ENCODE measurements around the gene KRT82. TPM values are rescaled to one million over a fixed set of nuclear protein-coding genes. Genes with fewer than 3 reads are reported as not detected.

The KRT82 gene
- polyA plus RNA-seq, 4 donors, result not detected

DNA sequence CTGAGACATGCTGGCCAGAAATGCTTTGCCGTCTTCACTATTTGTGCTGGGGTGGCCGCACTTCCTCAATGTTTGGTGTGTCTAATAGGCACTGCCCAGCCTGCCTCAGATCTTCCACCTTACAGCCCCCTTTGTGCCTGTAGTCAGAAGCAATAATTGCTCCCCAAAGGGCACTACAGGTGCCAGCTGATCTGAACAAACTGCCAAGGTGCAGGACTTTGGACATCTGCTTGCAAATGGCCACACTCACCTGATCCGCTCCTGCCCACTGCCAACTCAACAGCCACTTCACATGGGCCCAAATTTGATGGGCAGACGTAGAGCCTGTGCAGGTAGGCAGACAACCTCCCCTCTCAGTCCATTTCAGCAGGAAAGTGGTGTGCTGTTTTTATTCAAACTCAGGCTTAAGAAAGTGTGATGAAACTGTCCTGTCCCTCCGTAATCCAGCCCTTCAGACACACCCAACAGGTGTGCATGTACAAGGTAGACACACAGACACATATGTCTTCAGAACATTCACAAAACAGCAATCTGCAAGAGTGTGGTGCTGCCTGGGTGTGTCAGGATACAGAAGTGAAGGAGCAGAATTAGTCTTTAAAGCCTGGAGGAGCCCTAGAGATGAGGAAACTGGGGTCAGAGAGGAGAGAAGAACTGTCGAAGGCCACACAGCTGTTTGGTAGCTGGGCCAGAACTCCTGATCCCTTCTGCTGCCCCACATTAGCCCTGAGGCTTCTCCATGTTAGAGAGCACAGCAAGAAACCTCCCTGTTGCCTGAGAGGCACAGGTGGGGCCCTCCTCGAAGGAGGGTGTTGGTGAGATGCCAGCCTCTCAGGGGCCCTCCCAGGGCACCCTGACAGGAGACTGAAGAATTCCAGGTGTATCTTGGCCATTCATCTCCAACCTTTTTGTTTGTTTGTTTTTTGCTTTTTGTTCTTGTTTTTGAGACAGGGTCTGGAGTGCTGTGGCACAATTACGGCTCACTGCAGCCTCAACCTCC is 32.5 kb upstream of the KRT82 start:
- Histone ChIP-seq H3K27ac (ENCODE audit: low read depth in 1 of 3, low read length in 2 of 3) (no peak overlapping the region), H3K4me3 (ENCODE audit: low read depth in 1 of 3, low read length in 3 of 3) (no peak overlapping the region), H3K36me3 (ENCODE audit: control insufficient read depth in 3 of 3, insufficient read depth in 2 of 3, low read depth in 1 of 3, low read length in 3 of 3) (no peaks in the 10 kb centered on the region), H3K9me3 (ENCODE audit: control insufficient read depth in 2 of 2, insufficient read depth in 1 of 2, low read depth in 1 of 2, low read length in 1 of 2) (no peaks in the 10 kb centered on the region), H3K27me3 (ENCODE audit: control insufficient read depth in 3 of 3, insufficient read depth in 3 of 3, low read length in 3 of 3) (peaks cover 0 to 4% (median 3%) of the 10 kb centered on the region in 3 donors), H3K4me1 (ENCODE audit: control insufficient read depth in 3 of 3, insufficient read depth in 2 of 3, low read depth in 1 of 3, low read length in 2 of 3) (peaks cover 0 to 11% (median 5%) of the 10 kb centered on the region in 3 donors)
- peak in 1 of 2 donors; percentile 46 for DNase-seq
- WGBS, 3 donors, result 41 to 75% (median 66%) methylated on average over 8 of the region's 8 CpGs
- no peak for FAIRE-seq

DNA sequence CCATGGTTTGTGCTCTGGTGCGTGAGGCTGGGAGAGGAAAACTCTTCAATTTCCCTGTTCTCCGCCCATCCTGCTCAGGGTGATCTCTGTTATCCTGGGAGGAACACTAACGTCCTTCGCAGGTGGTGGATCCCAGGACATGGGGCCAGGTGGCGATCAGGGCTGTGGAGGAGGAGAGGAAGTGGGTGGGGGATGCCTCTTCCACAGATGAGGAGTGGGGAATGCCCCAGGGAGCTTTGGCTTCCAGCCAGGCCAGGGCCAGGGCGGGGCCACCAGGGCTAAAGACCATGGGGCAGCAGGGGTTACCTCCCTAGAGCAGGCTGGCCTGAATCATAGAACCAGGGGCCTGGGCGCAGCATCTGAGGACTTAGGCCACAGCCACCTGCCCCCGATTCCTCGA is 31.4 kb upstream of the KRT82 start:
- no peak for FAIRE-seq
- Histone ChIP-seq H3K4me3 (ENCODE audit: low read depth in 1 of 3, low read length in 3 of 3) (no peak overlapping the region), H3K36me3 (ENCODE audit: control insufficient read depth in 3 of 3, insufficient read depth in 2 of 3, low read depth in 1 of 3, low read length in 3 of 3) (no peaks in the 10 kb centered on the region), H3K27me3 (ENCODE audit: control insufficient read depth in 3 of 3, insufficient read depth in 3 of 3, low read length in 3 of 3) (peaks cover 0 to 1% (median 0%) of the 10 kb centered on the region in 3 donors), H3K27ac (ENCODE audit: low read depth in 1 of 3, low read length in 2 of 3) (no peak overlapping the region), H3K4me1 (ENCODE audit: control insufficient read depth in 3 of 3, insufficient read depth in 2 of 3, low read depth in 1 of 3, low read length in 2 of 3) (peaks cover 0 to 11% (median 5%) of the 10 kb centered on the region in 3 donors), H3K9me3 (ENCODE audit: control insufficient read depth in 2 of 2, insufficient read depth in 1 of 2, low read depth in 1 of 2, low read length in 1 of 2) (no peaks in the 10 kb centered on the region)
- DNase-seq, result peak in 1 of 2 donors; percentile 28
- WGBS, 3 donors, result 45 to 59% (median 46%) methylated on average over 8 to 9 of the region's 9 CpGs

GRCh38 chr12:52436828-52437474 is 30.8 kb upstream of the KRT82 start:
- Histone ChIP-seq H3K36me3 (ENCODE audit: control insufficient read depth in 3 of 3, insufficient read depth in 2 of 3, low read depth in 1 of 3, low read length in 3 of 3) (no peaks in the 10 kb centered on the region), H3K4me3 (ENCODE audit: low read depth in 1 of 3, low read length in 3 of 3) (no peak overlapping the region), H3K9me3 (ENCODE audit: control insufficient read depth in 2 of 2, insufficient read depth in 1 of 2, low read depth in 1 of 2, low read length in 1 of 2) (no peaks in the 10 kb centered on the region), H3K27me3 (ENCODE audit: control insufficient read depth in 3 of 3, insufficient read depth in 3 of 3, low read length in 3 of 3) (peaks cover 0 to 1% (median under 1%) of the 10 kb centered on the region in 3 donors), H3K4me1 (ENCODE audit: control insufficient read depth in 3 of 3, insufficient read depth in 2 of 3, low read depth in 1 of 3, low read length in 2 of 3) (peaks cover 0 to 11% (median 5%) of the 10 kb centered on the region in 3 donors), H3K27ac (ENCODE audit: low read depth in 1 of 3, low read length in 2 of 3) (peak overlapping the region in 1 of 3 donors; percentile 27)
- DNase-seq (peak in 1 of 2 donors; percentile 73), FAIRE-seq (no peak)
- WGBS, 3 donors, result 44 to 61% (median 44%) methylated on average over 9 of the region's 9 CpGs

- H3K4me1 ChIP-seq (ENCODE audit: control insufficient read depth in 3 of 3, insufficient read depth in 2 of 3, low read depth in 1 of 3, low read length in 2 of 3), result peaks cover 0 to 11% (median 5%) of the 10 kb centered on the region in 3 donors
- DNase-seq (no peak), FAIRE-seq (no peak)
- H3K9me3 ChIP-seq (ENCODE audit: control insufficient read depth in 2 of 2, insufficient read depth in 1 of 2, low read depth in 1 of 2, low read length in 1 of 2), result no peaks in the 10 kb centered on the region
- 17 to 47% (median 33%) methylated on average over 9 of the region's 9 CpGs for WGBS, 3 donors
- H3K4me3 ChIP-seq (ENCODE audit: low read depth in 1 of 3, low read length in 3 of 3), result no peak overlapping the region
- no peaks in the 10 kb centered on the region for H3K36me3 ChIP-seq (ENCODE audit: control insufficient read depth in 3 of 3, insufficient read depth in 2 of 3, low read depth in 1 of 3, low read length in 3 of 3)
- peaks cover 0 to 5% (median 3%) of the 10 kb centered on the region in 3 donors for H3K27me3 ChIP-seq (ENCODE audit: control insufficient read depth in 3 of 3, insufficient read depth in 3 of 3, low read length in 3 of 3)
- no peak overlapping the region for H3K27ac ChIP-seq (ENCODE audit: low read depth in 1 of 3, low read length in 2 of 3)
Observed at GRCh38 chr12:52436000-52436827, 30.1 kb upstream of the KRT82 start.

DNA sequence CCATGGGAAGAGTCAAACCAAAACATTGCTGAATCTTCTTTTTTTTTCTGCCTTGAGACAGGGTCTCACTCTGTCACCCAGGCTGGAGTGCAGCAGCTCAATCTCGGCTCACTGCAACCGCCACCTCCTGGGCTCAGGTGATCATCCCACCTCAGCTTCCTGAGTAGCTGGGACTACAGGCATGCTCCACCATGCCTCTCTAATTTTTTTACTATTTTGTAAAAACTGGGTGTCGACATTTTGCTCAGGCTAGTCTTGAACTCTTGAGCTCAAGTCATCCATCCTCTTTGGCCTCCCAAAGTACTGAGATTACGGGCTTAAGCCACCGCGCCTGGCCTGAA is 29.5 kb upstream of the KRT82 start:
- no peaks in the 10 kb centered on the region for H3K9me3 ChIP-seq (ENCODE audit: control insufficient read depth in 2 of 2, insufficient read depth in 1 of 2, low read depth in 1 of 2, low read length in 1 of 2)
- H3K27ac ChIP-seq (ENCODE audit: low read depth in 1 of 3, low read length in 2 of 3), result no peak overlapping the region
- peaks cover 0 to 8% (median 3%) of the 10 kb centered on the region in 3 donors for H3K27me3 ChIP-seq (ENCODE audit: control insufficient read depth in 3 of 3, insufficient read depth in 3 of 3, low read length in 3 of 3)
- FAIRE-seq (no peak), DNase-seq (no peak)
- no peaks in the 10 kb centered on the region for H3K36me3 ChIP-seq (ENCODE audit: control insufficient read depth in 3 of 3, insufficient read depth in 2 of 3, low read depth in 1 of 3, low read length in 3 of 3)
- H3K4me3 ChIP-seq (ENCODE audit: low read depth in 1 of 3, low read length in 3 of 3), result no peak overlapping the region
- peaks cover 0 to 11% (median 5%) of the 10 kb centered on the region in 3 donors for H3K4me1 ChIP-seq (ENCODE audit: control insufficient read depth in 3 of 3, insufficient read depth in 2 of 3, low read depth in 1 of 3, low read length in 2 of 3)
- 76 to 89% (median 87%) methylated on average over 6 of the region's 6 CpGs for WGBS, 3 donors

DNA sequence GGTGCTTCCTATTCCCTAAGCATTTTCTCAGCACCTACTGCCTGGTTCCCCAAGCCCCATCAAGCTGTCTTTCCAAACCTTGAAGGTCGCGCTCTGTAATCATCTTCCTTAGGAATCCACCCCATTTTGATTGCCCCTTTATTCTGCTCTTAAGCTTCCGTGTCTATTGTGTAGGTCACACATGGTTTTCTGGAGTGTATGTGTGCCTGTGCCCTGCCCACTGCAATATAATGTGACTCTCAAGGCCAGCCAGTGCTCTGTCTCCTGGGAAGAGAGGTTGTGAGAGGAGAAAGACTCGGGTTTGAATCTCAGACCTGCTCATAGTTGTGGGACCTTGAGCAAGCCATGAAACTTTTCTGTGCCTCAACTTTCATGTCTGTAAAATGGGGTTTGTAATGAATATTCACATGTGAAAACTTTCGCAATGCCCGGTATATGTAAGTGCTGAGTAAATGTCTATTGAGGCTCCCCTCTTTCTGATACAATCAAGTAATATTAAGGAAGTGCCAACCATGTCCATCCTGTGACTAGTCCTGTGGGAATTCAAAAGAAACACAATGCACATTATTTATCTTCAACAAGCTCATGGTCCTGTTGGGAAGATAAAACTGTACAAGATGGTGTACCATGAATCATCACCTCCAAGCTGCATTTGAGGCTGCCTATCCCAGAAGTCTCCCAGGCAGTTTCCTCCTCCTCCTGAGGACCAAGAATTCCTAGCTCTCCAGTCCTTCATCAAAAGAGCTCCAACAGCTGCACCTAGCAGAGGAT is 28.8 kb upstream of the KRT82 start:
- 89 to 93% (median 92%) methylated on average over 6 of the region's 6 CpGs for WGBS, 3 donors
- no peaks in the 10 kb centered on the region for H3K9me3 ChIP-seq (ENCODE audit: control insufficient read depth in 2 of 2, insufficient read depth in 1 of 2, low read depth in 1 of 2, low read length in 1 of 2)
- DNase-seq, result no peak
- H3K27ac ChIP-seq (ENCODE audit: low read depth in 1 of 3, low read length in 2 of 3), result no peak overlapping the region
- no peak overlapping the region for H3K4me3 ChIP-seq (ENCODE audit: low read depth in 1 of 3, low read length in 3 of 3)
- H3K4me1 ChIP-seq (ENCODE audit: control insufficient read depth in 3 of 3, insufficient read depth in 2 of 3, low read depth in 1 of 3, low read length in 2 of 3), result peaks cover 0 to 11% (median 5%) of the 10 kb centered on the region in 3 donors
- peaks cover 0 to 8% (median 3%) of the 10 kb centered on the region in 3 donors for H3K27me3 ChIP-seq (ENCODE audit: control insufficient read depth in 3 of 3, insufficient read depth in 3 of 3, low read length in 3 of 3)
- FAIRE-seq, result no peak
- no peaks in the 10 kb centered on the region for H3K36me3 ChIP-seq (ENCODE audit: control insufficient read depth in 3 of 3, insufficient read depth in 2 of 3, low read depth in 1 of 3, low read length in 3 of 3)

DNA sequence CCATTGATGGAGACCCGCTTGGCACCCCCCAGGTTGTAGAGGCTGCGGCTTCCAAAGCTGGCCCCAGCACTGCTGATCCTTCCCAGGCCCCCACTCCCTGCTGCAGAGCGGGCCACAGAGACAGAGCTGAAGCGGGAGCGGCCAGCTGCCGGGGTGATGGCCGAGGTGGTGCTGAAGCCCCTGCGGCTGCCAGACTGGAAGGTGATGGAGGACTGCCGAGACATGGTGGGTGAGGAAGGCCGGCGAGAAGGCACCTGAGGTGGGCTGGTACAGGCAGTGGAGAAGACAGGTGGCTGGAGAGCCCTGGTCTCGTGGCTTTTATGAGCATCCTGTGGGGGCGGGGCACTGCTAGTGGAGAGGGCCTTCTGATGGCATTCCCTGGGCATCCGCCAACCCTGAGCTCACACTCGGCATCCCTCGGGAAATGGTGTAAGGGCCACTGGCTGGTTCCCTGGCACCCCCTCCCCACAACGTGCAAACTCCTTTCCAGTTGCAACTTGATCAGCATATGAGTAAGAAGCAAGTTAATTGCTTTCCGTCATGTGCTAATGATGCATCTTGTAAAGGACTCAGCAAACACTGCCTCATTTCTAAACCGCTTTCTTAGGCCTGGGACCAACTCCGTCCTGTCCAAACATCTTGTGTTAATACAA is 28.1 kb upstream of the KRT82 start, which contains the start of gene KRT75:
KRT75 (minus strand) TSS at position 291 of the 653 bp plus-strand sequence; CDS start at position 224, 67 bp downstream.
- Histone ChIP-seq H3K27me3 (ENCODE audit: control insufficient read depth in 3 of 3, insufficient read depth in 3 of 3, low read length in 3 of 3) (peaks cover 0 to 11% (median 3%) of the 10 kb centered on the region in 3 donors), H3K9me3 (ENCODE audit: control insufficient read depth in 2 of 2, insufficient read depth in 1 of 2, low read depth in 1 of 2, low read length in 1 of 2) (no peaks in the 10 kb centered on the region), H3K27ac (ENCODE audit: low read depth in 1 of 3, low read length in 2 of 3) (no peak within 1 kb of the TSS), H3K36me3 (ENCODE audit: control insufficient read depth in 3 of 3, insufficient read depth in 2 of 3, low read depth in 1 of 3, low read length in 3 of 3) (no peaks in the 10 kb centered on the region), H3K4me3 (ENCODE audit: low read depth in 1 of 3, low read length in 3 of 3) (no peak within 1 kb of the TSS), H3K4me1 (ENCODE audit: control insufficient read depth in 3 of 3, insufficient read depth in 2 of 3, low read depth in 1 of 3, low read length in 2 of 3) (peaks cover 0 to 11% (median 5%) of the 10 kb centered on the region in 3 donors)
- FAIRE-seq (no peak), DNase-seq (no peak)
- 82 to 85% (median 84%) methylated on average over 20 of the region's 20 CpGs for WGBS, 3 donors
